ENCODE measurements around the gene TTC16.

DNA sequence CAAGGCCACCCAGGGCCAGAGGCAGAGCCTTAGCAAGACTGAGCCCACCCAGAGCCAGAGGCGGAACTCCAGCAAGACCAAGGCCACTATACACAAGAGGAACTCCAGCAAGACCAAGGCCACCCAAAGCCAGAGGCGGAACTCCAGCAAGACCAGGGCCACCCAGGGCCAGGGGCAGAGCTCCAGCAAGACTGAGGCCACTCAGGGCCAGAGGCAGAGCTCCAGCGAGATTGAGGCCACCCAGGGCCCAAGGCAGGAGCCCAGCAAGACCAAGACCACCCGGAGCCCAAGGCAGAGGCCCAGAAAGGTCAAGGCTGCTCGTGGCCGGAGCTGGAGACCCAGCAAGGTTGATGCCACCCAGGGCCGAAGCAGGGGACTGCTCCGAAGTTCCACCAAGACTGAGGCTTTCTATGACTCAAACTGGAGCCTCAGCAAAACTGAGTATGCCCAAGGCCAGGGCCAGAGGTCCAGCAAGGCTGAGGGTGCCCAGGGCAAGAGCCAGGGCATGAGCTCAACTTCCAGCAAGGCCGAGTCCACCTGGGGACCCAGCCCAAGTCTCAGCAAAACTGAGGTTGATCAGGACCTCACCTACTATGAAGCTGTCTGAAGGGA lies 15.0 kb downstream of the TTC16 start:
- TF ChIP-seq, protein P1, sequence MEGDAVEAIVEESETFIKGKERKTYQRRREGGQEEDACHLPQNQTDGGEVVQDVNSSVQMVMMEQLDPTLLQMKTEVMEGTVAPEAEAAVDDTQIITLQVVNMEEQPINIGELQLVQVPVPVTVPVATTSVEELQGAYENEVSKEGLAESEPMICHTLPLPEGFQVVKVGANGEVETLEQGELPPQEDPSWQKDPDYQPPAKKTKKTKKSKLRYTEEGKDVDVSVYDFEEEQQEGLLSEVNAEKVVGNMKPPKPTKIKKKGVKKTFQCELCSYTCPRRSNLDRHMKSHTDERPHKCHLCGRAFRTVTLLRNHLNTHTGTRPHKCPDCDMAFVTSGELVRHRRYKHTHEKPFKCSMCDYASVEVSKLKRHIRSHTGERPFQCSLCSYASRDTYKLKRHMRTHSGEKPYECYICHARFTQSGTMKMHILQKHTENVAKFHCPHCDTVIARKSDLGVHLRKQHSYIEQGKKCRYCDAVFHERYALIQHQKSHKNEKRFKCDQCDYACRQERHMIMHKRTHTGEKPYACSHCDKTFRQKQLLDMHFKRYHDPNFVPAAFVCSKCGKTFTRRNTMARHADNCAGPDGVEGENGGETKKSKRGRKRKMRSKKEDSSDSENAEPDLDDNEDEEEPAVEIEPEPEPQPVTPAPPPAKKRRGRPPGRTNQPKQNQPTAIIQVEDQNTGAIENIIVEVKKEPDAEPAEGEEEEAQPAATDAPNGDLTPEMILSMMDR (IDR thresholded peaks at IDR 0.05): no peak
- TF ChIP-seq POLR2A (IDR thresholded peaks at IDR 0.05) (no peak), EP300 (IDR thresholded peaks at IDR 0.05) (no peak), POLR2AphosphoS5 (IDR thresholded peaks at IDR 0.05) (no peak)
